HFFc6 (cell line): Measurements from ENCODE around the gene FSTL3. TPM values are rescaled to one million over a fixed set of nuclear protein-coding genes. Genes with fewer than 3 reads are reported as not detected.

Experiments used
- DNase-seq: peaks from one replicate; pipeline ENCODE4 v3.0.0-alpha.2; 2018
- H3K27ac Mint-ChIP-seq: 2 replicates; pipeline ENCODE4 v1.8.0; 2020; ENCODE audit warnings: mild to moderate bottlenecking, mixed read lengths
- H3K27me3 Mint-ChIP-seq: 2 replicates; pipeline ENCODE4 v1.8.0; 2021; ENCODE audit warnings: mild to moderate bottlenecking, moderate library complexity, mixed read lengths; ENCODE audit not compliant: insufficient read depth
- H3K36me3 Mint-ChIP-seq: 2 replicates; pipeline ENCODE4 v1.8.0; 2021; ENCODE audit warnings: low read depth, mixed read lengths
- H3K4me1 Mint-ChIP-seq: 2 replicates; pipeline ENCODE4 v1.8.0; 2020; ENCODE audit warnings: low read depth, mixed read lengths
- H3K4me3 Mint-ChIP-seq: 2 replicates; pipeline ENCODE4 v1.8.0; 2020; ENCODE audit warnings: mild to moderate bottlenecking, moderate library complexity, mixed read lengths
- H3K9me3 Mint-ChIP-seq: 2 replicates; pipeline ENCODE4 v1.8.0; 2020; ENCODE audit warnings: mild to moderate bottlenecking, mixed read lengths
- CTCF ChIP-seq: fragments of 200-600 bp; sonication (generic); IDR thresholded peaks from 2 replicates; pipeline ENCODE4 v1.5.0; 2021; ENCODE audit warnings: antibody characterized with exemption, mild to moderate bottlenecking
- total RNA-seq, 6 experiments: library from RNA; stranded (reverse); fragmentation: NEBNext Ultra II Directional; extraction: Animal tissue kit (Norgen Biotek cat#: 25700); gene quantifications; 2 replicates in 1 of 6; 3 replicates in 5 of 6; pipeline ENCODE4 v1.2.3, GENCODE V29; 2021

The FSTL3 gene
- total RNA-seq, 6 experiments from 2014 or later = 97.1 to 123 (median 101) TPM

- no peak overlapping the region for H3K27ac Mint-ChIP-seq
- H3K27me3 Mint-ChIP-seq = peaks cover 27% of the 10 kb centered on the region
- no peaks in the 10 kb centered on the region for H3K36me3 Mint-ChIP-seq
- H3K9me3 Mint-ChIP-seq = peaks cover 4% of the 10 kb centered on the region; the same call in 1 of the 2 replicates
- H3K4me3 Mint-ChIP-seq = no peak overlapping the region
- TF ChIP-seq CTCF = no peak
- no peak for DNase-seq
- H3K4me1 Mint-ChIP-seq = peaks cover 8% of the 10 kb centered on the region; the same call in 1 of the 2 replicates
Observed at GRCh38 chr19:703329-703650, 27.1 kb downstream of the FSTL3 start.

GRCh38 chr19:703651-704446, 27.7 kb downstream of the FSTL3 start:
- Mint-ChIP-seq H3K4me1 (peaks cover 8% of the 10 kb centered on the region; the same call in 1 of the 2 replicates), H3K9me3 (peaks cover 4% of the 10 kb centered on the region; the same call in 1 of the 2 replicates), H3K27me3 (peaks cover 23% of the 10 kb centered on the region), H3K36me3 (no peaks in the 10 kb centered on the region), H3K4me3 (no peak overlapping the region), H3K27ac (no peak overlapping the region)
- no peak for TF ChIP-seq CTCF
- peak; percentile 12 for DNase-seq

GRCh38 chr19:704447-704741, 28.2 kb downstream of the FSTL3 start:
- Mint-ChIP-seq H3K9me3 (peaks cover 4% of the 10 kb centered on the region; the same call in 1 of the 2 replicates), H3K27me3 (peaks cover 23% of the 10 kb centered on the region), H3K36me3 (no peaks in the 10 kb centered on the region), H3K4me3 (no peak overlapping the region), H3K4me1 (peaks cover 8% of the 10 kb centered on the region; the same call in 1 of the 2 replicates), H3K27ac (no peak overlapping the region)
- no peak for DNase-seq
- no peak for TF ChIP-seq CTCF

- TF ChIP-seq CTCF = no peak
- Mint-ChIP-seq H3K36me3 (no peaks in the 10 kb centered on the region), H3K4me1 (peaks cover 8% of the 10 kb centered on the region; the same call in 1 of the 2 replicates), H3K27ac (no peak within 1 kb of the TSS), H3K27me3 (peaks cover 35% of the 10 kb centered on the region), H3K9me3 (peaks cover 4% of the 10 kb centered on the region; the same call in 1 of the 2 replicates), H3K4me3 (no peak within 1 kb of the TSS)
- DNase-seq = no peak
Observed at GRCh38 chr19:708154-709143, 32.3 kb downstream of the FSTL3 start, which contains the start of gene PALM. Gene PALM, plus strand, starts transcription at chr19:708935. Its CDS starts 212 bp downstream, at chr19:709147.

GRCh38 chr19:709196-709964, 33.2 kb downstream of the FSTL3 start:
- Mint-ChIP-seq H3K27ac (no peak overlapping the region), H3K4me3 (no peak overlapping the region), H3K9me3 (peaks cover 4% of the 10 kb centered on the region; the same call in 1 of the 2 replicates), H3K27me3 (peaks cover 37% of the 10 kb centered on the region), H3K36me3 (no peaks in the 10 kb centered on the region), H3K4me1 (peaks cover 8% of the 10 kb centered on the region; the same call in 1 of the 2 replicates)
- no peak for TF ChIP-seq CTCF
- no peak for DNase-seq
